K562 (cell line): ENCODE data around the gene LCP2. TPM values are rescaled to one million over a fixed set of nuclear protein-coding genes. Genes with fewer than 3 reads are reported as not detected.

Experiments used
- ATAC-seq: fragments of 200-7000 bp; cut with Tn5 transposase; 3 replicates; pipeline ENCODE4 v1.9.1; 2020; ENCODE audit warnings: moderate library complexity
- BruUV-seq: library from RNA; stranded (reverse); fragments of 400-500 nt; replicated peaks from 2 replicates; lab custom pipeline; 2021; lab: Mats Ljungman, UMichigan
- CTCF ChIA-PET: fragments of 300-600 bp; formaldehyde crosslinking; extraction: SDS; loops from one replicate; lab custom pipeline; 2021; ENCODE audit warnings: low intra/inter-chr PET ratio; lab: Yijun Ruan, JAX
- POLR2A ChIA-PET: fragments of 300-600, 350-650 bp; sonication (Branson Sonifier 250); formaldehyde crosslinking; extraction: SDS; loops from one replicate; lab custom pipeline; 2021; ENCODE audit warnings: antibody characterized with exemption, inconsistent platforms; lab: Yijun Ruan, JAX
- DNase-seq, 4 experiments: peaks; one replicate each; pipeline versions ENCODE4 v3.0.0 to v3.0.0-alpha.2; 2011 to 2018; ENCODE audit warnings: low spot score in 3 of 4, mixed read lengths in 3 of 4; ENCODE audit errors: extremely low read depth in 1 of 4
- FAIRE-seq: peaks from 2 replicates; lab custom pipeline; 2011; peaks lifted over from hg19 to GRCh38; lab: Jason Lieb, UNC
- H2AFZ ChIP-seq: 2 replicates; pipeline ENCODE4 v1.6.0; 2011; ENCODE audit warnings: low read depth, low read length, control low read depth, inconsistent platforms
- H3K27ac ChIP-seq: fragments of 200-600 bp; 3 replicates; pipeline ENCODE4 v1.8.0; 2011; ENCODE audit warnings: low read depth, mild to moderate bottlenecking, control low read depth, inconsistent platforms, low read length, moderate library complexity, mixed read lengths; ENCODE audit errors: extremely low read depth
- H3K27me3 ChIP-seq, 2 experiments: fragments of 300-600 bp in 1 of 2; 2 replicates in 1 of 2; 3 replicates in 1 of 2; pipeline versions ENCODE4 v1.6.0 to v1.8.0; 2011; ENCODE audit warnings: inconsistent platforms in 2 of 2, low read length in 2 of 2, mild to moderate bottlenecking in 1 of 2, mixed read lengths in 1 of 2, moderate library complexity in 1 of 2; ENCODE audit not compliant: control insufficient read depth in 2 of 2, insufficient read depth in 2 of 2
- H3K36me3 ChIP-seq: fragments of 300-600 bp; 3 replicates; pipeline ENCODE4 v1.8.0; 2011; ENCODE audit warnings: mild to moderate bottlenecking, low read length, inconsistent platforms; ENCODE audit not compliant: control insufficient read depth, insufficient read depth
- H3K4me1 ChIP-seq, 2 experiments: fragments of 200-600 bp in 1 of 2; replicated peaks in 1 of 2; 2 replicates in 1 of 2; 3 replicates in 1 of 2; pipeline versions ENCODE4 v1.5.1 to v1.8.0; 2011; ENCODE audit warnings: inconsistent platforms in 2 of 2, low read length in 2 of 2, mild to moderate bottlenecking in 1 of 2, mixed read lengths in 1 of 2, moderate library complexity in 1 of 2; ENCODE audit not compliant: control insufficient read depth in 2 of 2, insufficient read depth in 2 of 2
- H3K4me2 ChIP-seq: 2 replicates; pipeline ENCODE4 v1.6.1; 2011; ENCODE audit warnings: low read length, control low read depth, inconsistent platforms, mixed read lengths; ENCODE audit not compliant: insufficient read depth
- H3K4me3 ChIP-seq: fragments of 200-600 bp; sonication (generic), shearing (Covaris generic); 2 replicates; pipeline ENCODE4 v1.5.1; 2016; ENCODE audit warnings: control low read depth, inconsistent platforms
- H3K79me2 ChIP-seq: fragments of 200-600 bp; 3 replicates; pipeline ENCODE4 v1.8.0; 2011; ENCODE audit warnings: low read length, inconsistent platforms; ENCODE audit not compliant: control insufficient read depth, insufficient read depth
- H3K9ac ChIP-seq, 2 experiments: 2 replicates each; pipeline versions ENCODE4 v1.6.0 to v1.6.1; 2011; ENCODE audit warnings: low read depth in 2 of 2, low read length in 2 of 2, control low read depth in 1 of 2, inconsistent platforms in 1 of 2, mild to moderate bottlenecking in 1 of 2, mixed read lengths in 1 of 2; ENCODE audit not compliant: insufficient read depth in 1 of 2
- H3K9me1 ChIP-seq: one replicate; pipeline ENCODE4 v1.6.0; 2011; ENCODE audit warnings: inconsistent platforms, mild to moderate bottlenecking, low read length, moderate library complexity; ENCODE audit not compliant: control insufficient read depth, insufficient read depth
- H3K9me3 ChIP-seq: replicated peaks from 2 replicates; pipeline ENCODE4 v1.5.1; 2011; ENCODE audit warnings: low read depth, low read length, inconsistent platforms; ENCODE audit not compliant: control insufficient read depth, insufficient read depth
- H4K20me1 ChIP-seq: replicated peaks from 2 replicates; pipeline ENCODE4 v1.6.1; 2011; ENCODE audit warnings: low read length, inconsistent platforms, mixed read lengths; ENCODE audit not compliant: control insufficient read depth, insufficient read depth
- ASH1L ChIP-seq: fragments of 450-650 bp; IDR thresholded peaks from 2 replicates; pipeline ENCODE4 v1.6.1; 2018; ENCODE audit warnings: borderline replicate concordance, mild to moderate bottlenecking, low read depth; ENCODE audit not compliant: partially characterized antibody
- COPS2 ChIP-seq: fragments of 450-650 bp; conservative IDR thresholded peaks from 2 replicates; pipeline ENCODE4 v1.6.1; 2016; ENCODE audit warnings: mild to moderate bottlenecking, moderate library complexity
- CTBP1 ChIP-seq: fragments of 450-650 bp; IDR thresholded peaks from 2 replicates; pipeline ENCODE4 v1.6.1; 2016; ENCODE audit warnings: borderline replicate concordance
- EWSR1 ChIP-seq: fragments of 450-650 bp; IDR thresholded peaks from 2 replicates; pipeline ENCODE4 v1.6.1; 2018; ENCODE audit warnings: borderline replicate concordance, mild to moderate bottlenecking, low read depth, moderate library complexity; ENCODE audit not compliant: partially characterized antibody
- HDAC3 ChIP-seq: fragments of 450-650 bp; IDR thresholded peaks from 2 replicates; pipeline ENCODE4 v1.6.1; 2018; ENCODE audit warnings: borderline replicate concordance, mild to moderate bottlenecking, moderate library complexity; ENCODE audit not compliant: partially characterized antibody
- OTX1 ChIP-seq: fragments of 450-650 bp; formaldehyde crosslinking; IDR thresholded peaks from 2 replicates; pipeline ENCODE4 v1.4.0; 2022; ENCODE audit warnings: mild to moderate bottlenecking
- RBM15 ChIP-seq: fragments of 200-400 bp; formaldehyde crosslinking; IDR thresholded peaks from 2 replicates; pipeline ENCODE4 v1.6.1; 2018; ENCODE audit warnings: mild to moderate bottlenecking, low read length, moderate library complexity; ENCODE audit not compliant: insufficient read depth
- STAT5A ChIP-seq: IDR thresholded peaks from 2 replicates; pipeline ENCODE4 v1.6.1; 2012; ENCODE audit warnings: low read length, inconsistent platforms, borderline replicate concordance
- TARDBP ChIP-seq: fragments of 450-650 bp; IDR thresholded peaks from 2 replicates; pipeline ENCODE4 v1.6.1; 2016
- TSC22D4 ChIP-seq: fragments of 450-650 bp; IDR thresholded peaks from 2 replicates; pipeline ENCODE4 v1.6.1; 2016; ENCODE audit warnings: missing genetic modification characterization, missing biosample characterization, control low read depth
- ZNF717 ChIP-seq: fragments of 250-450 bp; sonication (Bioruptor Pico); IDR thresholded peaks from 2 replicates; pipeline ENCODE4 v1.5.0; 2021
- WGBS: fragments of 100-300 bp; shearing (Covaris generic); methylation state at CpG from one replicate; pipeline ENCODE4 v1.1.6; 2016; ENCODE audit warnings: low coverage, mixed read lengths; ENCODE audit not compliant: insufficient coverage; ENCODE audit errors: missing lambda C conversion rate; 5-methylcytosine and 5-hydroxymethylcytosine counted together
- in situ Hi-C: fragments of 300-500 bp; cut with MboI; formaldehyde crosslinking; loops from 4 replicates; pipeline ENCODE4 v1.15.0; 2018; ENCODE audit warnings: inconsistent platforms, mixed read lengths
- intact Hi-C: fragments of 100-400 bp; cut with micrococcal nuclease; formaldehyde crosslinking; loops from 2 replicates; pipeline ENCODE4 v1.14.2; 2022
- polyA plus RNA-seq, 8 experiments: library from polyadenylated mRNA; depleted of rRNA in 4 of 8; stranded (reverse) in 5 of 8; unstranded in 3 of 8; fragments of >200 nt; fragmentation: Nextera tagmentation in 2 of 8; fragmentation: Illumina TruSeq in 1 of 8; extraction: Ambion mirVana in 2 of 8; extraction: Trizol in 1 of 8; gene quantifications; 2 replicates each; pipeline versions ENCODE4 v1.2.1 to v1.2.3, GENCODE V29; 2011 to 2014; ENCODE audit warnings: inconsistent platforms in 1 of 8, missing spikeins in 1 of 8
- total RNA-seq, 7 experiments: library from RNA; depleted of rRNA in 6 of 7; stranded (reverse); fragments of >200 nt in 6 of 7; fragmentation: Illumina TruSeq in 2 of 7; extraction: Trizol in 2 of 7; gene quantifications; 2 replicates each; pipeline versions ENCODE4 v1.2.1 to v1.2.3, GENCODE V29; 2011 to 2021; ENCODE audit warnings: low replicate concordance in 1 of 7
- TF ChIP-seq, protein P1 (sequence below), 3 experiments: fragments of 200-800 bp in 1 of 3; fragments of 250-450 bp in 1 of 3; fragments of 450-650 bp in 1 of 3; sonication (Bioruptor Pico) in 1 of 3; sonication (Bioruptor generic) in 1 of 3; formaldehyde crosslinking in 1 of 3; IDR thresholded peaks; 2 replicates each; pipeline versions ENCODE4 v1.6.1 to v1.8.0; 2016 to 2022; ENCODE audit warnings: mild to moderate bottlenecking in 2 of 3, missing genetic modification characterization in 2 of 3, missing compliant biosample characterization in 1 of 3, moderate library complexity in 1 of 3

The LCP2 gene
- total and polyA plus RNA-seq, 9 of the 15 experiments (the other 6 are each of a cell fraction or from before 2014, with no cell fraction given): 4.0 to 31.3 (median 14.6) TPM

DNA sequence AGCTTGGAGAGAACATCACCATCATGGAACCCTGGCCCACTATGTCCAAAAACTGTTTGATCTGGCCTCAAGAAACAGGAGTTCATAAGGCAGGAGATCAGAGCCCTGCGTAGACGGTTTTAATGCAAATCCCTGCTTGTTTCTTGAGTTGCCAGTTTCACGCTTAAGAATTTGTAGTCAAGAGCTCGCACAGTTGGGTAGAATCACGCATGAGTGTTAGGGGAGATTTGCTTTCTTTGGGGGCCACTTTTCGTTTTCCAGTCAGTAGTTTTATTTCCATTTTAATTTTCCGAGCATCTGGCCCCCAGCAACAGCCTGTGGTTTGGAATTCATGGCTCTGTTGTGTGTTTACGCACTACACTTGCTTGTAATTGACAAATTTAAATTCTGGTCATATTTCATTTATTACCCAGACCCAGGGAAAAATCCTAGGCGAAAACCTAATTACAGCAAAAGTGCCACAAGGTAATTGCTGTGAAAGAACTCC, 71.4 kb downstream of the LCP2 start:
- DNase-seq: no peak
- POLR2A ChIA-PET: no interaction called here

More for the DNA sequence above, 71.4 kb downstream of the LCP2 start:
- FAIRE-seq (no peak), ATAC-seq (no peak)
- TF ChIP-seq RBM15 (no peak), TARDBP (no peak), COPS2 (no peak), CTBP1 (no peak), ZNF717 (CRISPR knock-in tag) (no peak), TSC22D4 (no peak), ASH1L (no peak), STAT5A (no peak), OTX1 (CRISPR knock-in tag) (no peak), EWSR1 (no peak), HDAC3 (no peak)
- TF ChIP-seq, protein P1, sequence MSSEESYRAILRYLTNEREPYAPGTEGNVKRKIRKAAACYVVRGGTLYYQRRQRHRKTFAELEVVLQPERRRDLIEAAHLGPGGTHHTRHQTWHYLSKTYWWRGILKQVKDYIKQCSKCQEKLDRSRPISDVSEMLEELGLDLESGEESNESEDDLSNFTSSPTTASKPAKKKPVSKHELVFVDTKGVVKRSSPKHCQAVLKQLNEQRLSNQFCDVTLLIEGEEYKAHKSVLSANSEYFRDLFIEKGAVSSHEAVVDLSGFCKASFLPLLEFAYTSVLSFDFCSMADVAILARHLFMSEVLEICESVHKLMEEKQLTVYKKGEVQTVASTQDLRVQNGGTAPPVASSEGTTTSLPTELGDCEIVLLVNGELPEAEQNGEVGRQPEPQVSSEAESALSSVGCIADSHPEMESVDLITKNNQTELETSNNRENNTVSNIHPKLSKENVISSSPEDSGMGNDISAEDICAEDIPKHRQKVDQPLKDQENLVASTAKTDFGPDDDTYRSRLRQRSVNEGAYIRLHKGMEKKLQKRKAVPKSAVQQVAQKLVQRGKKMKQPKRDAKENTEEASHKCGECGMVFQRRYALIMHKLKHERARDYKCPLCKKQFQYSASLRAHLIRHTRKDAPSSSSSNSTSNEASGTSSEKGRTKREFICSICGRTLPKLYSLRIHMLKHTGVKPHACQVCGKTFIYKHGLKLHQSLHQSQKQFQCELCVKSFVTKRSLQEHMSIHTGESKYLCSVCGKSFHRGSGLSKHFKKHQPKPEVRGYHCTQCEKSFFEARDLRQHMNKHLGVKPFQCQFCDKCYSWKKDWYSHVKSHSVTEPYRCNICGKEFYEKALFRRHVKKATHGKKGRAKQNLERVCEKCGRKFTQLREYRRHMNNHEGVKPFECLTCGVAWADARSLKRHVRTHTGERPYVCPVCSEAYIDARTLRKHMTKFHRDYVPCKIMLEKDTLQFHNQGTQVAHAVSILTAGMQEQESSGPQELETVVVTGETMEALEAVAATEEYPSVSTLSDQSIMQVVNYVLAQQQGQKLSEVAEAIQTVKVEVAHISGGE (CRISPR knock-in tag; IDR thresholded peaks at IDR 0.05): no peak
- Histone ChIP-seq H2AFZ (no peak overlapping the region), H3K36me3 (no peaks in the 10 kb centered on the region), H4K20me1 (no peaks in the 10 kb centered on the region; the same call in 1 of the 2 replicates), H3K9ac (no peak overlapping the region), H3K79me2 (no peaks in the 10 kb centered on the region), H3K4me2 (no peak overlapping the region), H3K27me3 (no peaks in the 10 kb centered on the region), H3K4me3 (no peak overlapping the region), H3K9me3 (no peaks in the 10 kb centered on the region), H3K9me1 (no peaks in the 10 kb centered on the region), H3K27ac (no peak overlapping the region), H3K4me1 (no peaks in the 10 kb centered on the region)
- intact Hi-C loops (loop anchor here (1.0 to 5.0 kb wide), 4 partner anchors 43 to 396 kb away; no protein-coding TSS in a partner anchor), in situ Hi-C loops (loop anchor here (5.0 to 10.0 kb wide), 3 partner anchors 111 to 399 kb away; no protein-coding TSS in a partner anchor)
- CTCF ChIA-PET: interaction anchor here (1.1 to 4.2 kb wide), 5 partner anchors 112 to 397 kb away, joined by 3 to 58 read pairs (median 5); no protein-coding TSS in a partner anchor
- WGBS: 31% methylated on average over 9 of the region's 9 CpGs
- BruUV-seq: no TSS peak
